Measurements from ENCODE around the gene CAMK2A. TPM values are rescaled to one million over a fixed set of nuclear protein-coding genes. Genes with fewer than 3 reads are reported as not detected.

CAMK2A gene
- total RNA-seq, 1 experiment from 2014 or later, result not detected

DNA sequence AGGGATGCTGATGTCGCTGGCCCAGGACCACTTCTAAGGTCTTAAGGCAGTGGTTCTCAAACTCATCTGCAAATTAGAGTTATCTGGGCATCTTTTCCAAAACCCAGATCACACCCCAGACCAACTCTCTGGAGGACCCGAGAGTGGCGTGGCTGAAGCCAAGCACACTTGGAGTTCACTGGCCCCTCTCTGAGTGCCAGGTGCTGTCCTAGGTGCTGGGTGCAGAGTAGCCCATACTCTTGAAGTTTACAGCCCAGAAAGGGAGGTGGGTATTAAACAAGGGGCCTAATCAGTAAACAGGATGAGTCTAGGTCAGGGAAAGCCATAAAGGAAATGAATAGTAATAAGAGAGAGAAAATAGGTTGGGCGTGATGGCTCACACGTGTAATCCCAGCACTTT is 17.6 kb downstream of the CAMK2A start:
- Mint-ChIP-seq H3K9me3 (ENCODE audit: low read depth, unreplicated experiment) (no peaks in the 10 kb centered on the region), H3K36me3 (ENCODE audit: insufficient read depth, unreplicated experiment) (no peaks in the 10 kb centered on the region), H3K27me3 (ENCODE audit: unreplicated experiment) (peaks cover 47% of the 10 kb centered on the region), H3K27ac (ENCODE audit: unreplicated experiment) (no peak overlapping the region), H3K4me1 (ENCODE audit: low read depth, unreplicated experiment) (no peaks in the 10 kb centered on the region), H3K4me3 (ENCODE audit: low read depth, unreplicated experiment) (no peak overlapping the region)
- intact Hi-C loops (cut with micrococcal nuclease; ENCODE audit: unreplicated experiment), result loop anchor here (1.0 kb wide), 2 partner anchors 78 to 164 kb away; no protein-coding TSS in a partner anchor
- CTCF ChIA-PET, result interaction anchor here (0.5 to 2.2 kb wide), 5 partner anchors 10 to 164 kb away, joined by 3 to 8 read pairs (median 4); no protein-coding TSS in a partner anchor
- no peak for DNase-seq
- TF ChIP-seq, protein P1, sequence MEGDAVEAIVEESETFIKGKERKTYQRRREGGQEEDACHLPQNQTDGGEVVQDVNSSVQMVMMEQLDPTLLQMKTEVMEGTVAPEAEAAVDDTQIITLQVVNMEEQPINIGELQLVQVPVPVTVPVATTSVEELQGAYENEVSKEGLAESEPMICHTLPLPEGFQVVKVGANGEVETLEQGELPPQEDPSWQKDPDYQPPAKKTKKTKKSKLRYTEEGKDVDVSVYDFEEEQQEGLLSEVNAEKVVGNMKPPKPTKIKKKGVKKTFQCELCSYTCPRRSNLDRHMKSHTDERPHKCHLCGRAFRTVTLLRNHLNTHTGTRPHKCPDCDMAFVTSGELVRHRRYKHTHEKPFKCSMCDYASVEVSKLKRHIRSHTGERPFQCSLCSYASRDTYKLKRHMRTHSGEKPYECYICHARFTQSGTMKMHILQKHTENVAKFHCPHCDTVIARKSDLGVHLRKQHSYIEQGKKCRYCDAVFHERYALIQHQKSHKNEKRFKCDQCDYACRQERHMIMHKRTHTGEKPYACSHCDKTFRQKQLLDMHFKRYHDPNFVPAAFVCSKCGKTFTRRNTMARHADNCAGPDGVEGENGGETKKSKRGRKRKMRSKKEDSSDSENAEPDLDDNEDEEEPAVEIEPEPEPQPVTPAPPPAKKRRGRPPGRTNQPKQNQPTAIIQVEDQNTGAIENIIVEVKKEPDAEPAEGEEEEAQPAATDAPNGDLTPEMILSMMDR (IDR thresholded peaks at IDR 0.05; ENCODE audit: unreplicated experiment), result no peak
- no TSS peak for BruUV-seq (replicated peaks)

DNA sequence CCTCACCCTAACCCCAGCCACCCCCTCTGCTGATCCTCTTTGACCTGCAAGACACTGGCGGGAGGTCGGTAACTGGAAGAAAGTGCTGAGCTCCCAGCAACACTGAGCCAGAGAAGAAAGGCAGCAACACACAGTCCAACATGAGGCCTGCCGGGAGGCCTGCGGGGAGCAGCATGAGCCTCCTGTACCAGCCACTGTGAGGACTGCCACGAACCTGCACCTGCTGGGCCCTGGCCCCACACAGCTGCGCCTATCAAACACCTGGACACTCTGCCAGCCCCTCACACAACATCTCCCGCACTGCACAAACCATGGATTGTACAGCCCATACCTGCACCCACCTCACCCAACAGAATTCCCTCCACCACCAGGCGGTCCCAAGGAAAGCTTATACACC is 18.3 kb downstream of the CAMK2A start:
- no peaks in the 10 kb centered on the region for H3K36me3 Mint-ChIP-seq (ENCODE audit: insufficient read depth, unreplicated experiment)
- TF ChIP-seq, protein P1 (IDR thresholded peaks at IDR 0.05; ENCODE audit: unreplicated experiment), result no peak
- H3K9me3 Mint-ChIP-seq (ENCODE audit: low read depth, unreplicated experiment), result no peaks in the 10 kb centered on the region
- H3K4me1 Mint-ChIP-seq (ENCODE audit: low read depth, unreplicated experiment), result no peaks in the 10 kb centered on the region
- CTCF ChIA-PET, result interaction anchor here (2.2 kb wide), 1 partner anchor 81 kb away, joined by 6 read pairs; no protein-coding TSS in a partner anchor
- BruUV-seq (replicated peaks), result no TSS peak
- no peak overlapping the region for H3K27ac Mint-ChIP-seq (ENCODE audit: unreplicated experiment)
- intact Hi-C loops (cut with micrococcal nuclease; ENCODE audit: unreplicated experiment), result no loop called here
- peaks cover 41% of the 10 kb centered on the region for H3K27me3 Mint-ChIP-seq (ENCODE audit: unreplicated experiment)
- no peak for DNase-seq
- H3K4me3 Mint-ChIP-seq (ENCODE audit: low read depth, unreplicated experiment), result no peak overlapping the region

DNA sequence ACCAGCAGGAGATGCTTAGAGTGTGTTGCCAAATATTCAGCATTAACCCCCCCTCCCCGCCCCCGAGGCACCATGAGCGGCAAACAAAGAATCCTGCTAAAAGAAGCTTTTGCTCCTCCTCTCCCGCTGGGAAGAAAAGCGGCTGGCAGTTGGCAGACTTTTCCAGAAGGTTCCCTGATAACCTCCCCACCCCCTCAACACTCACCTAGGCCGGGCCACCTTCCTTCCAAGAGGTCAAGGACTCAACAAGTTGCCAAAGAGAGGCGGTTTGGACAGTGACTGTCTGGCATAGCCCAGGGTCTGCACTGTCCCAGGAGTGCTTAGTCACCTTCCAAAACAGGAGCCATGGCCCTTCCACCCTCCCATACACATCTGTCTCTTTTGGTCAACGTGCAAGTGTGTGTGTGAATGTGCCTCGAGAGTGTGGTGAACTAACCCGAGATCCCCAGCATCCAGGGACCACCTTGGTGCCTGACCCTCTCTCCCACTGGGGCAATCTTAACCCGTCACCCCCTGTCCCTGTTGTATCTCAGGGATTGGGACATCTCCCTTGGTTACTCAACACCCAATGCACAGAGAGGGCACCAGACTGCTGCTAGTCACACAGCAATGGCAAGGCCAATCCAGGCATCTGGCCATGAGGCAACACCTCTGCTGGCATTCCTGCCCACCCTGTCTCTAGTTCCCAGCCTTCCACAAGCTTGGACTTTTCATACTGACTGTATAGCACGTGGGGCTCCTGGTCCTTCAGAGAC is 18.9 kb downstream of the CAMK2A start:
- H3K4me1 Mint-ChIP-seq (ENCODE audit: low read depth, unreplicated experiment), result no peaks in the 10 kb centered on the region
- CTCF ChIA-PET, result interaction anchor here (1.0 kb wide), 1 partner anchor 10 kb away, joined by 3 read pairs; no protein-coding TSS in a partner anchor
- no peak overlapping the region for H3K4me3 Mint-ChIP-seq (ENCODE audit: low read depth, unreplicated experiment)
- intact Hi-C loops (cut with micrococcal nuclease; ENCODE audit: unreplicated experiment), result no loop called here
- no TSS peak for BruUV-seq (replicated peaks)
- TF ChIP-seq, protein P1 (IDR thresholded peaks at IDR 0.05; ENCODE audit: unreplicated experiment), result no peak
- DNase-seq, result no peak
- no peaks in the 10 kb centered on the region for H3K36me3 Mint-ChIP-seq (ENCODE audit: insufficient read depth, unreplicated experiment)
- H3K9me3 Mint-ChIP-seq (ENCODE audit: low read depth, unreplicated experiment), result no peaks in the 10 kb centered on the region
- H3K27me3 Mint-ChIP-seq (ENCODE audit: unreplicated experiment), result peaks cover 35% of the 10 kb centered on the region
- H3K27ac Mint-ChIP-seq (ENCODE audit: unreplicated experiment), result no peak overlapping the region

DNA sequence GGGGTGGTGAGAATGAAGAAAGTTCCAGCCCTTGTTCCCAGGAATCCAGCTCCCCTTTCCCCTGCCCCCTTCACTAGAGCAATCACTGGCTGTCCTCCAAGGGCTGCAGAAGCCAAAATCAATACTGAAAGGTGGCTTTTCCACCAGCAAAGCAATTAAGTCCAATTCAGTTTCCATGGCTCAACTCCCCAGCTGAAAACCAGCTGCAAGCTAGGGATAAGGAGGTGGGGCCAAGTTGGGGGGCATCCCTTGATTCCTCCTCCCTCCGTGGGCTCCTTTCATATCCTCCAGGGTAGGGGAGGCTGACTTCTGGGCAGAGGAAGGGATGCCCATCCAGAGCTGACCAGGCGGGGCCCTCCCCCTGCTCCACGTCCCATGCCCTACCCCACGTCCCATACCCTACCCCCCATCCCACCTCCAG is 22.7 kb downstream of the CAMK2A start:
- no TSS peak for BruUV-seq (replicated peaks)
- H3K27me3 Mint-ChIP-seq (ENCODE audit: unreplicated experiment), result peaks cover 20% of the 10 kb centered on the region
- H3K4me3 Mint-ChIP-seq (ENCODE audit: low read depth, unreplicated experiment), result no peak overlapping the region
- peak; percentile 30 for DNase-seq
- H3K36me3 Mint-ChIP-seq (ENCODE audit: insufficient read depth, unreplicated experiment), result no peaks in the 10 kb centered on the region
- CTCF ChIA-PET, result interaction anchor here (1.4 kb wide), 1 partner anchor 19 kb away, joined by 3 read pairs; no protein-coding TSS in a partner anchor
- intact Hi-C loops (cut with micrococcal nuclease; ENCODE audit: unreplicated experiment), result no loop called here
- no peak overlapping the region for H3K27ac Mint-ChIP-seq (ENCODE audit: unreplicated experiment)
- H3K9me3 Mint-ChIP-seq (ENCODE audit: low read depth, unreplicated experiment), result no peaks in the 10 kb centered on the region
- H3K4me1 Mint-ChIP-seq (ENCODE audit: low read depth, unreplicated experiment), result peaks cover 11% of the 10 kb centered on the region
- TF ChIP-seq, protein P1 (IDR thresholded peaks at IDR 0.05; ENCODE audit: unreplicated experiment), result no peak
